Tibial nerve (tissue), 4 donors: ENCODE results near the gene CNR2. TPM values are rescaled to one million over a fixed set of nuclear protein-coding genes. Genes with fewer than 3 reads are reported as not detected.

Source experiments
- DNase-seq, 2 donors: peaks; one replicate each; pipeline ENCODE4 v3.0.0-alpha.2; 2019; ENCODE audit warnings: low spot score in 2 of 2
- H3K27ac ChIP-seq, 4 donors: fragments of 200-600 bp; sonication (generic) in 3 of 4; one replicate each; pipeline ENCODE4 v1.5.1; 2017 to 2019; ENCODE audit warnings: mild to moderate bottlenecking in 1 of 4
- H3K27me3 ChIP-seq, 2 donors: fragments of 200-600 bp; sonication (generic) in 1 of 2; one replicate each; pipeline versions ENCODE4 v1.5.1 to v1.6.0; 2017 to 2019
- H3K36me3 ChIP-seq, 3 donors: fragments of 200-600 bp; sonication (generic); one replicate each; pipeline ENCODE4 v1.5.1; 2018 to 2019
- H3K4me1 ChIP-seq, 4 donors: fragments of 200-600 bp; sonication (generic) in 3 of 4; one replicate each; pipeline ENCODE4 v1.5.1; 2017 to 2019
- H3K4me3 ChIP-seq, 4 donors: fragments of 200-600 bp; sonication (generic) in 3 of 4; one replicate each; pipeline ENCODE4 v1.5.1; 2017 to 2019; ENCODE audit warnings: mild to moderate bottlenecking in 1 of 4, moderate library complexity in 1 of 4
- H3K9me3 ChIP-seq, 4 donors: fragments of 200-600 bp; sonication (generic) in 3 of 4; one replicate each; pipeline ENCODE4 v1.5.1; 2017 to 2019
- EP300 ChIP-seq, 2 donors: sonication (generic); formaldehyde crosslinking; IDR thresholded peaks; one replicate each; pipeline ENCODE4 v1.6.1; 2017; ENCODE audit warnings: antibody characterized with exemption in 2 of 2, mild to moderate bottlenecking in 1 of 2
- POLR2A ChIP-seq, 2 donors: fragments of 450-650 bp; IDR thresholded peaks; one replicate each; pipeline ENCODE4 v1.6.1; 2017; ENCODE audit warnings: antibody characterized with exemption in 2 of 2, mild to moderate bottlenecking in 2 of 2, moderate library complexity in 2 of 2
- WGBS, 2 donors: methylation state at CpG; one replicate each; pipeline ENCODE4 v1.1.5; 2018; 5-methylcytosine and 5-hydroxymethylcytosine counted together
- total RNA-seq, 4 donors: library from RNA; depleted of rRNA; stranded (reverse); fragments of >200 nt; gene quantifications; one replicate each; pipeline ENCODE4 v1.1.0, GENCODE V29; 2016
- TF ChIP-seq, protein P1 (sequence below), 5 experiments: fragments of 200-600 bp in 3 of 5; fragments of 450-650 bp in 2 of 5; sonication (generic) in 3 of 5; IDR thresholded peaks; one replicate each; pipeline ENCODE4 v1.5.1; 2016 to 2019; ENCODE audit warnings: antibody characterized with exemption in 5 of 5, mild to moderate bottlenecking in 3 of 5, moderate library complexity in 2 of 5

CNR2 gene
- total RNA-seq, 4 donors from 2014 or later, result not detected

DNA sequence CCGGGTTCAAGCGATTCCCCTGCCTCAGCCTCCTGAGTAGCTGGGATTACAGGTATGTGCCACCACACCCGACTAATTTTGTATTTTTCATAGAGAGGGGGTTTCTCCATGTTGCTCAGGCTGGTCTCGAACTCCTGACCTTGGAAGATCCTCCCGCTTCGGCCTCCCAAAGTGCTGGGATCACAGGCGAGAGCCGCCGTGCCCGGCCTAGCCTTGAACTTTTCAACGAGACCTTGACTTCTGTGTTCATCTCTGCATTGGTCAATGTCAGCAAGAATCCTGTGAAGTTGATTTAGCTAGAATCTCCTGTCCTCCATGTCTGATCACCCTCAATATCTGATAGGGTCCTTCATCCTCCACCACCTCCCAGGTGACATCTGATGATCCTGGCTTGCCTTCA, 11.4 kb upstream of the CNR2 start:
- WGBS, 2 donors, result 93% methylated on average over 11 of the region's 11 CpGs
- DNase-seq, result no peak
- TF ChIP-seq POLR2A (IDR thresholded peaks at IDR 0.05), result no peak
- no peak for TF ChIP-seq EP300 (IDR thresholded peaks at IDR 0.05)
- TF ChIP-seq, protein P1, sequence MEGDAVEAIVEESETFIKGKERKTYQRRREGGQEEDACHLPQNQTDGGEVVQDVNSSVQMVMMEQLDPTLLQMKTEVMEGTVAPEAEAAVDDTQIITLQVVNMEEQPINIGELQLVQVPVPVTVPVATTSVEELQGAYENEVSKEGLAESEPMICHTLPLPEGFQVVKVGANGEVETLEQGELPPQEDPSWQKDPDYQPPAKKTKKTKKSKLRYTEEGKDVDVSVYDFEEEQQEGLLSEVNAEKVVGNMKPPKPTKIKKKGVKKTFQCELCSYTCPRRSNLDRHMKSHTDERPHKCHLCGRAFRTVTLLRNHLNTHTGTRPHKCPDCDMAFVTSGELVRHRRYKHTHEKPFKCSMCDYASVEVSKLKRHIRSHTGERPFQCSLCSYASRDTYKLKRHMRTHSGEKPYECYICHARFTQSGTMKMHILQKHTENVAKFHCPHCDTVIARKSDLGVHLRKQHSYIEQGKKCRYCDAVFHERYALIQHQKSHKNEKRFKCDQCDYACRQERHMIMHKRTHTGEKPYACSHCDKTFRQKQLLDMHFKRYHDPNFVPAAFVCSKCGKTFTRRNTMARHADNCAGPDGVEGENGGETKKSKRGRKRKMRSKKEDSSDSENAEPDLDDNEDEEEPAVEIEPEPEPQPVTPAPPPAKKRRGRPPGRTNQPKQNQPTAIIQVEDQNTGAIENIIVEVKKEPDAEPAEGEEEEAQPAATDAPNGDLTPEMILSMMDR (IDR thresholded peaks at IDR 0.05), result no peak
- no peak overlapping the region for H3K4me3 ChIP-seq
- no peak overlapping the region for H3K27ac ChIP-seq
- no peaks in the 10 kb centered on the region for H3K27me3 ChIP-seq
- no peaks in the 10 kb centered on the region for H3K9me3 ChIP-seq
- H3K4me1 ChIP-seq, result peaks cover 0 to 7% (median 3%) of the 10 kb centered on the region in 4 donors
- no peaks in the 10 kb centered on the region for H3K36me3 ChIP-seq

GRCh38 chr1:23923592-23924499, 10.7 kb upstream of the CNR2 start:
- no peak overlapping the region for H3K27ac ChIP-seq
- TF ChIP-seq POLR2A (IDR thresholded peaks at IDR 0.05), result no peak
- no peak for TF ChIP-seq EP300 (IDR thresholded peaks at IDR 0.05)
- TF ChIP-seq, protein P1 (IDR thresholded peaks at IDR 0.05), result no peak
- DNase-seq, result no peak

GRCh38 chr1:23922321-23922943, 9.3 kb upstream of the CNR2 start:
- Histone ChIP-seq H3K27me3 (no peaks in the 10 kb centered on the region), H3K4me3 (no peak overlapping the region), H3K27ac (no peak overlapping the region), H3K9me3 (no peaks in the 10 kb centered on the region), H3K36me3 (no peaks in the 10 kb centered on the region), H3K4me1 (peaks cover 0 to 7% (median 3%) of the 10 kb centered on the region in 4 donors)
- 86 to 90% methylated on average over 8 of the region's 8 CpGs for WGBS, 2 donors
- DNase-seq, result no peak
- TF ChIP-seq EP300 (IDR thresholded peaks at IDR 0.05) (no peak), POLR2A (IDR thresholded peaks at IDR 0.05) (no peak)
- TF ChIP-seq, protein P1 (IDR thresholded peaks at IDR 0.05), result no peak

More at GRCh38 chr1:23923592-23924499, 10.7 kb upstream of the CNR2 start:
- 19 to 22% methylated on average over 8 of the region's 8 CpGs for WGBS, 2 donors
- Histone ChIP-seq H3K4me1 (peaks cover 0 to 7% (median 3%) of the 10 kb centered on the region in 4 donors), H3K27me3 (no peaks in the 10 kb centered on the region), H3K36me3 (no peaks in the 10 kb centered on the region), H3K9me3 (no peaks in the 10 kb centered on the region), H3K4me3 (no peak overlapping the region)

DNA sequence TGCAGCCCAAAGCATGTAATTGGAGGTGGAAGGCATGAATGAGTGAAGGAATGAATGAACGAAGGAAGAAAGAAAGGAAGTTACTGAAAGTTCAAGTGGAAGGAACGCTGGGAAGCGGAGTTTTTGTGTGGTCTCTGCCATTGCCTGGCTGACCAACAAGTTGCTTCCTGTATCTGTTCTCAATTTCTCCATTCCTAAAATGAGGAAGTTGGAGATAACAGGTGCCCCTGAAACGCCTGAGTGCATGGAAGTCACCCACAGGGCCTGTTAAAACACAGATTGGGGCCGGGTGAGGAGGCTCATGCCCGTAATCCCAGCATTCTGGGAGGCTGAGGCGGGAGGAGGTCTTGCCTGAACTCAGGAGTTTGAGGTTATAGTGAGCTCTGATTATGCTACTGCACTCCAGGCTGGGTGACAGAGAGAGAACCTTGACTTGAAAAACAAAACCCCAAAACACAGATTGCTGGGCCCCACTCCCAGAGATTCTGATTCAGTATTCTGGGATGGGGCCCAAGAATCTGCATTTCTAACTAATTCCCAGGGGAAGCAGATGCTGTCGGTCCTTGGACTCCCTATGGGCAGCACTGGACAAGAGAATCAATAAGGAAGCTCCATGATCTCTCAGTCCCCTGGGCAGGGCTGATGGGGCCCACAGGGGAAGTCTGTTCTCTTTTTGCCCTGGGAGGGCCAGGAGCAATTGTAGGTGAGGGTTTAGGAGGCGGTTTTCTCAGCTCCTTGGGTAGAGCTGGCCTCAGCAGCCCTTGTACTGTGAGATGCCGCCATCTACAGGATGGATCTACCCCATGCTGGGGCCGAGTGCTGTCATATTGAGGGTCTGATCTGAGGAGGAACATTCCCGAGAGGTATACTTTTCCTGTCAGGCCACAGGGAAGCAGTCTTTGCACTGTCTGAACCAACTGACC, 3.3 kb upstream of the CNR2 start:
- Histone ChIP-seq H3K4me1 (peaks cover 0 to 7% (median 3%) of the 10 kb centered on the region in 4 donors), H3K36me3 (no peaks in the 10 kb centered on the region), H3K4me3 (no peak overlapping the region), H3K9me3 (no peaks in the 10 kb centered on the region), H3K27me3 (no peaks in the 10 kb centered on the region), H3K27ac (no peak overlapping the region)
- TF ChIP-seq, protein P1 (IDR thresholded peaks at IDR 0.05), result peak in 3 of 5 experiments; percentile 33 to 59 (median 38)
- TF ChIP-seq EP300 (IDR thresholded peaks at IDR 0.05), result no peak
- no peak for TF ChIP-seq POLR2A (IDR thresholded peaks at IDR 0.05)
- DNase-seq, result peak in 1 of 2 donors; percentile 40
- 43 to 49% methylated on average over 12 of the region's 12 CpGs for WGBS, 2 donors
